ENCODE data around the gene FEM1C. TPM values are rescaled to one million over a fixed set of nuclear protein-coding genes. Genes with fewer than 3 reads are reported as not detected.

FEM1C gene
- total RNA-seq, 1 experiment from 2014 or later, result 10.3 TPM

- H3K36me3 Mint-ChIP-seq (ENCODE audit: insufficient read depth, unreplicated experiment), result peaks cover 40% of the 10 kb centered on the region
- intact Hi-C loops (cut with micrococcal nuclease), result no loop called here
- no TSS peak for BruUV-seq (replicated peaks)
- peaks cover 14% of the 10 kb centered on the region for H3K4me1 Mint-ChIP-seq (ENCODE audit: insufficient read depth, unreplicated experiment)
- no peak overlapping the region for H3K4me3 Mint-ChIP-seq (ENCODE audit: unreplicated experiment)
- ChIA-PET CTCF (interaction anchor here (0.5 to 0.9 kb wide), 2 partner anchors 17 to 333 kb away, joined by 3 read pairs; no protein-coding TSS in a partner anchor), POLR2A (interaction anchor here (1.2 to 1.8 kb wide), 2 partner anchors 12 to 48 kb away, joined by 3 to 6 read pairs; no protein-coding TSS in a partner anchor)
- no peaks in the 10 kb centered on the region for H3K9me3 Mint-ChIP-seq (ENCODE audit: unreplicated experiment)
- no peak for DNase-seq (ENCODE audit: unreplicated experiment)
- no peak overlapping the region for H3K27ac Mint-ChIP-seq (ENCODE audit: low read depth, unreplicated experiment)
- TF ChIP-seq CTCF (IDR thresholded peaks at IDR 0.05; ENCODE audit: unreplicated experiment), result no peak
- no peaks in the 10 kb centered on the region for H3K27me3 Mint-ChIP-seq (ENCODE audit: insufficient read depth, unreplicated experiment)
Observed at GRCh38 chr5:115520191-115520590, 24.4 kb downstream of the FEM1C start.

GRCh38 chr5:115516372-115516771 is 28.2 kb downstream of the FEM1C start:
- no peak overlapping the region for H3K4me3 Mint-ChIP-seq (ENCODE audit: unreplicated experiment)
- no peak overlapping the region for H3K27ac Mint-ChIP-seq (ENCODE audit: low read depth, unreplicated experiment)
- H3K27me3 Mint-ChIP-seq (ENCODE audit: insufficient read depth, unreplicated experiment), result no peaks in the 10 kb centered on the region
- CTCF ChIA-PET, result interaction anchor here (1.1 kb wide), 1 partner anchor 20 kb away, joined by 4 read pairs; no protein-coding TSS in a partner anchor
- H3K36me3 Mint-ChIP-seq (ENCODE audit: insufficient read depth, unreplicated experiment), result peaks cover 29% of the 10 kb centered on the region
- no peak for TF ChIP-seq CTCF (IDR thresholded peaks at IDR 0.05; ENCODE audit: unreplicated experiment)
- H3K4me1 Mint-ChIP-seq (ENCODE audit: insufficient read depth, unreplicated experiment), result no peaks in the 10 kb centered on the region
- BruUV-seq (replicated peaks), result no TSS peak
- no peaks in the 10 kb centered on the region for H3K9me3 Mint-ChIP-seq (ENCODE audit: unreplicated experiment)
- no peak for DNase-seq (ENCODE audit: unreplicated experiment)
- POLR2A ChIA-PET, result no interaction called here
- intact Hi-C loops (cut with micrococcal nuclease), result no loop called here

- ChIA-PET CTCF (interaction anchor here (0.6 kb wide), 1 partner anchor 553 kb away, joined by 3 read pairs; no protein-coding TSS in a partner anchor), POLR2A (no interaction called here)
- BruUV-seq (replicated peaks), result no TSS peak
- H3K36me3 Mint-ChIP-seq (ENCODE audit: insufficient read depth, unreplicated experiment), result peaks cover 16% of the 10 kb centered on the region
- no peak for TF ChIP-seq CTCF (IDR thresholded peaks at IDR 0.05; ENCODE audit: unreplicated experiment)
- no peak overlapping the region for H3K4me3 Mint-ChIP-seq (ENCODE audit: unreplicated experiment)
- intact Hi-C loops (cut with micrococcal nuclease), result no loop called here
- no peaks in the 10 kb centered on the region for H3K9me3 Mint-ChIP-seq (ENCODE audit: unreplicated experiment)
- no peaks in the 10 kb centered on the region for H3K4me1 Mint-ChIP-seq (ENCODE audit: insufficient read depth, unreplicated experiment)
- no peaks in the 10 kb centered on the region for H3K27me3 Mint-ChIP-seq (ENCODE audit: insufficient read depth, unreplicated experiment)
- DNase-seq (ENCODE audit: unreplicated experiment), result no peak
- H3K27ac Mint-ChIP-seq (ENCODE audit: low read depth, unreplicated experiment), result no peak overlapping the region
Observed at GRCh38 chr5:115514220-115514619, 30.4 kb downstream of the FEM1C start.

- no peak for TF ChIP-seq CTCF (IDR thresholded peaks at IDR 0.05; ENCODE audit: unreplicated experiment)
- intact Hi-C loops (cut with micrococcal nuclease), result no loop called here
- Mint-ChIP-seq H3K4me1 (ENCODE audit: insufficient read depth, unreplicated experiment) (no peaks in the 10 kb centered on the region), H3K4me3 (ENCODE audit: unreplicated experiment) (no peak overlapping the region), H3K27ac (ENCODE audit: low read depth, unreplicated experiment) (no peak overlapping the region), H3K27me3 (ENCODE audit: insufficient read depth, unreplicated experiment) (no peaks in the 10 kb centered on the region), H3K9me3 (ENCODE audit: unreplicated experiment) (no peaks in the 10 kb centered on the region), H3K36me3 (ENCODE audit: insufficient read depth, unreplicated experiment) (peaks cover 15% of the 10 kb centered on the region)
- CTCF ChIA-PET, result no interaction called here
- no peak for DNase-seq (ENCODE audit: unreplicated experiment)
- no TSS peak for BruUV-seq (replicated peaks)
- POLR2A ChIA-PET, result no interaction called here
Observed at GRCh38 chr5:115511632-115512031, 32.9 kb downstream of the FEM1C start.

Data from MCF 10A (cell line).